ENCODE results near the gene ZNF280A. TPM values are rescaled to one million over a fixed set of nuclear protein-coding genes. Genes with fewer than 3 reads are reported as not detected.

ZNF280A gene
- total RNA-seq, 1 donor from 2014 or later: 0.09 TPM

DNA sequence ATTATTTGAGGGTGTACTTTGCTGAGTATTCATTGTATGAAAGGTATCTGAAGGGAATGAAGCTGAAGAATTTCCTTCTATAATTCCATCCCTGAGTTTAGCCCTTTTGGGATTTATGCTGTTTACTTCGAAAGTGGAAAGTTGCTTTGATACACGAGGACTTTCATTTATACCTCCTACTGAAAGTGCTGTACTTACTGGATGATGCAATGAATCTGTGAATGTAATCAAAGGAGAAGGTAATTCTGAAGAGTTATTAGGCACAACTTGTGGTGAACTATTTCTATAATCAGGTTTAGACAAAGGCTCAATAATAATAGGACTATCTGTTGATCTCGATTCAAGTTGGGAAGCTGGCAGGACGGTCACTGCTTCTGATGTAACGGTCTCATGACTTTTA is 31.3 kb downstream of the ZNF280A start:
- no peaks in the 10 kb centered on the region for H3K27me3 Mint-ChIP-seq (ENCODE audit: low read depth, unreplicated experiment)
- no peak overlapping the region for H3K9ac ChIP-seq (ENCODE audit: low read length)
- H3K4me1 Mint-ChIP-seq (ENCODE audit: low read depth, unreplicated experiment): peaks cover 1% of the 10 kb centered on the region
- no peak overlapping the region for H3K27ac ChIP-seq (ENCODE audit: low read depth, low read length)
- no peaks in the 10 kb centered on the region for H3K9me3 ChIP-seq (ENCODE audit: insufficient read depth, low read depth, low read length)
- no peak overlapping the region for H2AFZ ChIP-seq (ENCODE audit: low read depth, low read length)
- no peak overlapping the region for H3K27ac Mint-ChIP-seq (ENCODE audit: unreplicated experiment)
- H4K20me1 ChIP-seq (ENCODE audit: insufficient read depth, low read length): no peaks in the 10 kb centered on the region
- H3K36me3 ChIP-seq (ENCODE audit: insufficient read depth, low read length): peaks cover 3% of the 10 kb centered on the region
- H3K4me2 ChIP-seq (ENCODE audit: low read length): no peak overlapping the region
- no peak for FAIRE-seq
- no peak for TF ChIP-seq EZH2 (IDR thresholded peaks at IDR 0.05; ENCODE audit: insufficient read depth, low read length)
- TF ChIP-seq, protein P1, sequence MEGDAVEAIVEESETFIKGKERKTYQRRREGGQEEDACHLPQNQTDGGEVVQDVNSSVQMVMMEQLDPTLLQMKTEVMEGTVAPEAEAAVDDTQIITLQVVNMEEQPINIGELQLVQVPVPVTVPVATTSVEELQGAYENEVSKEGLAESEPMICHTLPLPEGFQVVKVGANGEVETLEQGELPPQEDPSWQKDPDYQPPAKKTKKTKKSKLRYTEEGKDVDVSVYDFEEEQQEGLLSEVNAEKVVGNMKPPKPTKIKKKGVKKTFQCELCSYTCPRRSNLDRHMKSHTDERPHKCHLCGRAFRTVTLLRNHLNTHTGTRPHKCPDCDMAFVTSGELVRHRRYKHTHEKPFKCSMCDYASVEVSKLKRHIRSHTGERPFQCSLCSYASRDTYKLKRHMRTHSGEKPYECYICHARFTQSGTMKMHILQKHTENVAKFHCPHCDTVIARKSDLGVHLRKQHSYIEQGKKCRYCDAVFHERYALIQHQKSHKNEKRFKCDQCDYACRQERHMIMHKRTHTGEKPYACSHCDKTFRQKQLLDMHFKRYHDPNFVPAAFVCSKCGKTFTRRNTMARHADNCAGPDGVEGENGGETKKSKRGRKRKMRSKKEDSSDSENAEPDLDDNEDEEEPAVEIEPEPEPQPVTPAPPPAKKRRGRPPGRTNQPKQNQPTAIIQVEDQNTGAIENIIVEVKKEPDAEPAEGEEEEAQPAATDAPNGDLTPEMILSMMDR (IDR thresholded peaks at IDR 0.05; ENCODE audit: insufficient read depth, low read depth, low read length): no peak
- no peak overlapping the region for H3K4me3 ChIP-seq (ENCODE audit: insufficient read depth, low read depth, low read length)
- no peaks in the 10 kb centered on the region for H3K4me1 ChIP-seq (ENCODE audit: insufficient read depth, low read length)
- DNase-seq (ENCODE audit: low read depth): no peak
- H3K27me3 ChIP-seq (ENCODE audit: insufficient read depth, low read length): no peaks in the 10 kb centered on the region
- no peak overlapping the region for H3K4me3 Mint-ChIP-seq (ENCODE audit: unreplicated experiment)
- no peaks in the 10 kb centered on the region for H3K9me3 Mint-ChIP-seq (ENCODE audit: unreplicated experiment)
- peaks cover 10% of the 10 kb centered on the region for H3K36me3 Mint-ChIP-seq (ENCODE audit: low read depth, unreplicated experiment)
- no peaks in the 10 kb centered on the region for H3K79me2 ChIP-seq (ENCODE audit: insufficient read depth, low read length)

DNA sequence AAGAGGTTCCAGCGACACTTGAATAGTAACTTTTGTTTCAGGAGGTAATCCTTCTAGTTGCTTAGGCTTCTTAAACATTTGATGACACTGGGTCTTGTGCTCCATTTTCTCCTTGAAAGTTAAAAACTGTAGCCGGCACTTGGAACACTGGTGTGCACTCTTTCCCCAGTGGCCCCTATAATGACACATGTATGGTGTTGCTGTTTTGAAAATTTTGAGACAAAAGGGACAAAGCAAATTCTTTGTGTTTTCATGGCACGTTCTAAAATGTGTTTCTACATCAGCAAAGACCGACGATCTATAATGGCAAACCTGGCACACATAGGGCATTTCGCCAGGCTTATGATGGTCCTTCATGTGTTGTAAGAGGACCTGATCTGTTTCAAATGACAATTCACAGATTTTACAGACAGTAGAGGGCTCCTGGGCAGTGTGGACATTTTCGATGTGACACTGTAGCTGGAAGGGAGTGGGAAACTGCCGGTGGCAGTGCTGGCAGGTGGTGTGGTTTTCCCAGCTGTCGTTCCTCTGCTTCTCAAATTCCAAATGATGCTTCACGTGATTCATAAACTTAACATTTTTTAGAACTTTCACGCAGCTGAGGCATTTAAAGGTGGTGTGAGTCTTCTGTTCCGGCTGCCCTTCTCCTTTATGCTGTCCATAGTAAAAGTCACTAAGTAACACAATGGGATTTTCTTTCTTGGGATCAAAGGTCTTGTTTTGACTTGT is 32.0 kb downstream of the ZNF280A start:
- Mint-ChIP-seq H3K27ac (ENCODE audit: unreplicated experiment) (no peak overlapping the region), H3K4me1 (ENCODE audit: low read depth, unreplicated experiment) (peaks cover 1% of the 10 kb centered on the region), H3K27me3 (ENCODE audit: low read depth, unreplicated experiment) (no peaks in the 10 kb centered on the region), H3K9me3 (ENCODE audit: unreplicated experiment) (no peaks in the 10 kb centered on the region), H3K36me3 (ENCODE audit: low read depth, unreplicated experiment) (peaks cover 10% of the 10 kb centered on the region), H3K4me3 (ENCODE audit: unreplicated experiment) (no peak overlapping the region)
- no peaks in the 10 kb centered on the region for H3K27me3 ChIP-seq (ENCODE audit: insufficient read depth, low read length)
- no peaks in the 10 kb centered on the region for H3K9me3 ChIP-seq (ENCODE audit: insufficient read depth, low read depth, low read length)
- no peak overlapping the region for H2AFZ ChIP-seq (ENCODE audit: low read depth, low read length)
- H3K27ac ChIP-seq (ENCODE audit: low read depth, low read length): no peak overlapping the region
- H3K4me2 ChIP-seq (ENCODE audit: low read length): no peak overlapping the region
- peaks cover 3% of the 10 kb centered on the region for H3K36me3 ChIP-seq (ENCODE audit: insufficient read depth, low read length)
- no peak overlapping the region for H3K9ac ChIP-seq (ENCODE audit: low read length)
- no peaks in the 10 kb centered on the region for H3K4me1 ChIP-seq (ENCODE audit: insufficient read depth, low read length)
- no peaks in the 10 kb centered on the region for H3K79me2 ChIP-seq (ENCODE audit: insufficient read depth, low read length)
- TF ChIP-seq, protein P1 (IDR thresholded peaks at IDR 0.05; ENCODE audit: insufficient read depth, low read depth, low read length): no peak
- no peak for TF ChIP-seq EZH2 (IDR thresholded peaks at IDR 0.05; ENCODE audit: insufficient read depth, low read length)
- H3K4me3 ChIP-seq (ENCODE audit: insufficient read depth, low read depth, low read length): no peak overlapping the region
- H4K20me1 ChIP-seq (ENCODE audit: insufficient read depth, low read length): no peaks in the 10 kb centered on the region
- DNase-seq (ENCODE audit: low read depth): no peak
- FAIRE-seq: no peak

DNA sequence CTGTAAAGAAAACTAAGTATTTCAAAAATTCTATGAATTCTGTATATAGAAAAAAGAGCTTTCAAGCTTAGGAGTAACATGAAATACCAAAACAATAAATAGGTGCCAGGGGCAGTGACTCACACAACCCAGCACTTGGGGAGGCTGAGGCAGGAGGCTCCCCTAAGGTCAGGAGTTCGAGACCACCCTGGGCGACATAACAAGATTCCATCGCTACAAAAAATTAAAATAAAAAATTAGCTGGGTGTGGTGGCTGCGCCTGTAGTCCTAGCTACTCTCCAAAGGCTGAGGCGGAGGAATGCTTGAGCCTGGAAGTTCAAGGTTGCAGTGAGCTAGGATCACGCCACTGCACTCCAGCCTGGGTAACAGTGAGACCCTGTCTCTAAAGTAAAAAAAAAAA is 33.0 kb downstream of the ZNF280A start:
- Mint-ChIP-seq H3K36me3 (ENCODE audit: low read depth, unreplicated experiment) (peaks cover 10% of the 10 kb centered on the region), H3K4me1 (ENCODE audit: low read depth, unreplicated experiment) (peaks cover 1% of the 10 kb centered on the region)

More for the DNA sequence above, 33.0 kb downstream of the ZNF280A start:
- Histone ChIP-seq H3K4me2 (ENCODE audit: low read length) (no peak overlapping the region), H3K9me3 (ENCODE audit: insufficient read depth, low read depth, low read length) (no peaks in the 10 kb centered on the region), H3K9ac (ENCODE audit: low read length) (no peak overlapping the region), H3K27ac (ENCODE audit: low read depth, low read length) (no peak overlapping the region), H3K4me3 (ENCODE audit: insufficient read depth, low read depth, low read length) (no peak overlapping the region), H3K4me1 (ENCODE audit: insufficient read depth, low read length) (no peaks in the 10 kb centered on the region), H2AFZ (ENCODE audit: low read depth, low read length) (no peak overlapping the region), H3K27me3 (ENCODE audit: insufficient read depth, low read length) (no peaks in the 10 kb centered on the region), H4K20me1 (ENCODE audit: insufficient read depth, low read length) (no peaks in the 10 kb centered on the region), H3K79me2 (ENCODE audit: insufficient read depth, low read length) (no peaks in the 10 kb centered on the region), H3K36me3 (ENCODE audit: insufficient read depth, low read length) (peaks cover under 1% of the 10 kb centered on the region)
- Mint-ChIP-seq H3K4me3 (ENCODE audit: unreplicated experiment) (no peak overlapping the region), H3K27ac (ENCODE audit: unreplicated experiment) (no peak overlapping the region), H3K9me3 (ENCODE audit: unreplicated experiment) (no peaks in the 10 kb centered on the region), H3K27me3 (ENCODE audit: low read depth, unreplicated experiment) (no peaks in the 10 kb centered on the region)
- no peak for TF ChIP-seq EZH2 (IDR thresholded peaks at IDR 0.05; ENCODE audit: insufficient read depth, low read length)
- TF ChIP-seq, protein P1 (IDR thresholded peaks at IDR 0.05; ENCODE audit: insufficient read depth, low read depth, low read length): no peak
- no peak for FAIRE-seq
- DNase-seq (ENCODE audit: low read depth): no peak
